CD4-positive, alpha-beta memory T cell (primary cell): ENCODE measurements around the gene TSPO2. TPM values are rescaled to one million over a fixed set of nuclear protein-coding genes. Genes with fewer than 3 reads are reported as not detected.

Experiments used
- CTCF ChIA-PET: fragments of 350-600 bp; sonication (Branson Sonifier 250); formaldehyde crosslinking; loops from one replicate; lab custom pipeline; 2021; ENCODE audit warnings: inconsistent platforms; ENCODE audit not compliant: partially characterized antibody; lab: Charles Lee
- POLR2A ChIA-PET: fragments of 350-600 bp; sonication (Branson Sonifier 250); formaldehyde crosslinking; loops from one replicate; lab custom pipeline; 2021; ENCODE audit not compliant: partially characterized antibody; lab: Charles Lee
- DNase-seq, 5 donors: peaks; one replicate each; pipeline versions ENCODE4 v3.0.0 to v3.0.0-alpha.2; 2020 to 2022; ENCODE audit warnings: mixed read lengths in 1 of 5
- H3K27ac ChIP-seq: one replicate; pipeline ENCODE4 v1.7.0; 2013; ENCODE audit warnings: low read depth, low read length
- H3K27me3 ChIP-seq: 2 replicates; pipeline ENCODE4 v1.7.0; 2013; ENCODE audit warnings: mild to moderate bottlenecking, low read length, moderate library complexity; ENCODE audit not compliant: insufficient read depth
- H3K36me3 ChIP-seq: 2 replicates; pipeline ENCODE4 v1.7.0; 2013; ENCODE audit warnings: mild to moderate bottlenecking, low read length, moderate library complexity; ENCODE audit not compliant: insufficient read depth
- H3K4me1 ChIP-seq: 2 replicates; pipeline ENCODE4 v1.7.0; 2013; ENCODE audit warnings: mild to moderate bottlenecking, low read length, moderate library complexity; ENCODE audit not compliant: insufficient read depth
- H3K4me3 ChIP-seq, 2 donors: one replicate each; pipeline ENCODE4 v1.7.0; 2013; ENCODE audit warnings: low read length in 2 of 2, mild to moderate bottlenecking in 1 of 2
- H3K9me3 ChIP-seq, 2 donors: one replicate each; pipeline ENCODE4 v1.7.0; 2013; ENCODE audit warnings: low read length in 2 of 2, control low read depth in 1 of 2; ENCODE audit not compliant: control insufficient read depth in 1 of 2
- H3K27ac Mint-ChIP-seq, 7 donors: one replicate each; pipeline ENCODE4 v1.8.0; 2020 to 2021; ENCODE audit warnings: mixed read lengths in 7 of 7, mild to moderate bottlenecking in 6 of 7, inconsistent platforms in 3 of 7, moderate library complexity in 3 of 7
- H3K27me3 Mint-ChIP-seq, 2 donors: one replicate each; pipeline ENCODE4 v1.8.0; 2020 to 2021; ENCODE audit warnings: mixed read lengths in 2 of 2
- H3K36me3 Mint-ChIP-seq, 2 donors: one replicate each; pipeline ENCODE4 v1.8.0; 2020 to 2021; ENCODE audit warnings: mixed read lengths in 2 of 2, inconsistent platforms in 1 of 2, mild to moderate bottlenecking in 1 of 2
- H3K4me1 Mint-ChIP-seq, 4 donors: one replicate each; pipeline ENCODE4 v1.8.0; 2020 to 2021; ENCODE audit warnings: mixed read lengths in 4 of 4, mild to moderate bottlenecking in 1 of 4
- H3K4me3 Mint-ChIP-seq, 8 donors: one replicate each; pipeline ENCODE4 v1.8.0; 2020 to 2021; ENCODE audit warnings: mixed read lengths in 8 of 8, mild to moderate bottlenecking in 7 of 8, moderate library complexity in 6 of 8, inconsistent platforms in 3 of 8
- H3K9me3 Mint-ChIP-seq, 8 donors: one replicate each; pipeline ENCODE4 v1.8.0; 2020 to 2021; ENCODE audit warnings: mixed read lengths in 8 of 8, mild to moderate bottlenecking in 5 of 8, inconsistent platforms in 3 of 8, moderate library complexity in 1 of 8
- intact Hi-C: fragments of 100-400 bp; cut with micrococcal nuclease; formaldehyde crosslinking; loops from one replicate; pipeline ENCODE4 v1.15.1; 2023
- polyA plus RNA-seq, 2 donors: library from polyadenylated mRNA; unstranded; fragments of 300-500 nt; fragmentation: Illumina TruSeq; gene quantifications; one replicate each; pipeline ENCODE4 v1.2.3, GENCODE V29; 2021
- total RNA-seq, 2 experiments: library from RNA; stranded (reverse); gene quantifications; one replicate each; pipeline ENCODE4 v1.2.3, GENCODE V29; 2021

TSPO2 gene
- total and polyA plus RNA-seq, 4 experiments from 2014 or later = not detected

- H3K36me3 ChIP-seq = peaks cover 66% of the 10 kb centered on the region
- no peaks in the 10 kb centered on the region for H3K27me3 ChIP-seq
- no peak for DNase-seq
- H3K4me1 ChIP-seq = no peaks in the 10 kb centered on the region
- ChIA-PET POLR2A (no interaction called here), CTCF (interaction anchor here (1.0 to 2.6 kb wide), 2 partner anchors 11 to 91 kb away, joined by 4 to 14 read pairs; no protein-coding TSS in a partner anchor)
- H3K27ac ChIP-seq = no peak overlapping the region
- H3K4me3 ChIP-seq = no peak overlapping the region
- Mint-ChIP-seq H3K27ac (peak overlapping the region in 2 of 7 donors; percentile 58 to 68), H3K9me3 (no peaks in the 10 kb centered on the region), H3K4me3 (no peak overlapping the region), H3K36me3 (peaks cover 61 to 84% of the 10 kb centered on the region in 2 donors), H3K4me1 (peaks cover 0 to 12% (median 4%) of the 10 kb centered on the region in 4 donors), H3K27me3 (no peaks in the 10 kb centered on the region)
- intact Hi-C loops = no loop called here
- no peaks in the 10 kb centered on the region for H3K9me3 ChIP-seq
Measured at GRCh38 chr6:41090841-41091761, 48.8 kb downstream of the TSPO2 start.

- H3K9me3 Mint-ChIP-seq = no peaks in the 10 kb centered on the region
- H3K27ac Mint-ChIP-seq = peak overlapping the region in 1 of 7 donors; percentile 25
- ChIA-PET POLR2A (no interaction called here), CTCF (interaction anchor here (1.0 to 2.6 kb wide), 3 partner anchors 10 to 90 kb away, joined by 4 to 14 read pairs (median 9); no protein-coding TSS in a partner anchor)
- H3K4me1 ChIP-seq = no peaks in the 10 kb centered on the region
- no peaks in the 10 kb centered on the region for H3K27me3 Mint-ChIP-seq
- DNase-seq = peak in 1 of 5 donors; percentile 9
- H3K27ac ChIP-seq = no peak overlapping the region
- peaks cover 0 to 12% (median 4%) of the 10 kb centered on the region in 4 donors for H3K4me1 Mint-ChIP-seq
- H3K4me3 Mint-ChIP-seq = no peak overlapping the region
- peaks cover 79% of the 10 kb centered on the region for H3K36me3 ChIP-seq
- peaks cover 69 to 86% of the 10 kb centered on the region in 2 donors for H3K36me3 Mint-ChIP-seq
- H3K4me3 ChIP-seq = no peak overlapping the region
- no peaks in the 10 kb centered on the region for H3K9me3 ChIP-seq
- intact Hi-C loops = loop anchor here (2.0 kb wide), 2 partner anchors 90 to 226 kb away; no protein-coding TSS in a partner anchor
- H3K27me3 ChIP-seq = no peaks in the 10 kb centered on the region
Measured at GRCh38 chr6:41092421-41093140, 50.3 kb downstream of the TSPO2 start.

- no peak for DNase-seq
- Mint-ChIP-seq H3K4me3 (no peak overlapping the region), H3K4me1 (peaks cover 0 to 12% (median 5%) of the 10 kb centered on the region in 4 donors), H3K27ac (no peak overlapping the region), H3K27me3 (no peaks in the 10 kb centered on the region), H3K9me3 (no peaks in the 10 kb centered on the region), H3K36me3 (peaks cover 76 to 89% of the 10 kb centered on the region in 2 donors)
- intact Hi-C loops = loop anchor here (2.0 kb wide), 2 partner anchors 89 to 225 kb away; no protein-coding TSS in a partner anchor
- ChIA-PET CTCF (interaction anchor here (2.0 to 2.6 kb wide), 2 partner anchors 9 to 89 kb away, joined by 9 to 14 read pairs; no protein-coding TSS in a partner anchor), POLR2A (no interaction called here)
- Histone ChIP-seq H3K4me1 (no peaks in the 10 kb centered on the region), H3K9me3 (no peaks in the 10 kb centered on the region), H3K27me3 (no peaks in the 10 kb centered on the region), H3K36me3 (peaks cover 90% of the 10 kb centered on the region), H3K27ac (no peak overlapping the region), H3K4me3 (no peak overlapping the region)
Measured at GRCh38 chr6:41093729-41094128, 51.5 kb downstream of the TSPO2 start.

Other genes with a start within 250 kb of the TSPO2 start
- 1 to 10 TPM; 6.2 to 6.4 TPM for gene UNC5CL, start 3.2 kb upstream of the TSPO2 start, total RNA-seq
- gene UNC5CL, start 3.2 kb upstream of the TSPO2 start, polyA plus RNA-seq = under 1 TPM; 0.13 to 0.69 TPM
- not detected for gene APOBEC2, start 10.7 kb downstream of the TSPO2 start, total RNA-seq
- gene APOBEC2, start 10.7 kb downstream of the TSPO2 start, polyA plus RNA-seq = under 1 TPM; 0.44 to 0.91 TPM
- gene OARD1, start 29.9 kb downstream of the TSPO2 start, total RNA-seq = 10 to 100 TPM; 51.7 to 56.4 TPM
- 10 to 100 TPM; 41.0 to 56.7 TPM for gene OARD1, start 29.9 kb downstream of the TSPO2 start, polyA plus RNA-seq
- 10 to 100 TPM; 56.7 to 56.9 TPM for gene NFYA, start 30.5 kb downstream of the TSPO2 start, total RNA-seq
- gene NFYA, start 30.5 kb downstream of the TSPO2 start, polyA plus RNA-seq = 10 to 100 TPM; 10.7 to 27.7 TPM
- not detected for gene TREML1, start 111.9 kb downstream of the TSPO2 start, total RNA-seq
- gene TREML1, start 111.9 kb downstream of the TSPO2 start, polyA plus RNA-seq = not detected
- gene TREM2, start 120.6 kb downstream of the TSPO2 start, total RNA-seq = 1 to 10 TPM; 2.7 to 4.0 TPM
- gene TREM2, start 120.6 kb downstream of the TSPO2 start, polyA plus RNA-seq = not detected
- under 1 TPM; 0.35 to 0.39 TPM for gene TREML2, start 158.7 kb downstream of the TSPO2 start, total RNA-seq
- 1 to 10 TPM; 1.6 to 4.8 TPM for gene TREML2, start 158.7 kb downstream of the TSPO2 start, polyA plus RNA-seq
- gene TREML4, start 185.9 kb downstream of the TSPO2 start, total RNA-seq = not detected
- gene TREML4, start 185.9 kb downstream of the TSPO2 start, polyA plus RNA-seq = not detected
- gene TREM1, start 244.2 kb downstream of the TSPO2 start, total RNA-seq = not detected
- not detected for gene TREM1, start 244.2 kb downstream of the TSPO2 start, polyA plus RNA-seq